Kasumi-1 (cell line): Measurements from ENCODE around the gene VAT1L.

Source experiments
- DNase-seq, 2 experiments: peaks; one replicate each; lab custom pipeline; 2025; lab: John Stamatoyannopoulos, UW

Gene VAT1L

DNA sequence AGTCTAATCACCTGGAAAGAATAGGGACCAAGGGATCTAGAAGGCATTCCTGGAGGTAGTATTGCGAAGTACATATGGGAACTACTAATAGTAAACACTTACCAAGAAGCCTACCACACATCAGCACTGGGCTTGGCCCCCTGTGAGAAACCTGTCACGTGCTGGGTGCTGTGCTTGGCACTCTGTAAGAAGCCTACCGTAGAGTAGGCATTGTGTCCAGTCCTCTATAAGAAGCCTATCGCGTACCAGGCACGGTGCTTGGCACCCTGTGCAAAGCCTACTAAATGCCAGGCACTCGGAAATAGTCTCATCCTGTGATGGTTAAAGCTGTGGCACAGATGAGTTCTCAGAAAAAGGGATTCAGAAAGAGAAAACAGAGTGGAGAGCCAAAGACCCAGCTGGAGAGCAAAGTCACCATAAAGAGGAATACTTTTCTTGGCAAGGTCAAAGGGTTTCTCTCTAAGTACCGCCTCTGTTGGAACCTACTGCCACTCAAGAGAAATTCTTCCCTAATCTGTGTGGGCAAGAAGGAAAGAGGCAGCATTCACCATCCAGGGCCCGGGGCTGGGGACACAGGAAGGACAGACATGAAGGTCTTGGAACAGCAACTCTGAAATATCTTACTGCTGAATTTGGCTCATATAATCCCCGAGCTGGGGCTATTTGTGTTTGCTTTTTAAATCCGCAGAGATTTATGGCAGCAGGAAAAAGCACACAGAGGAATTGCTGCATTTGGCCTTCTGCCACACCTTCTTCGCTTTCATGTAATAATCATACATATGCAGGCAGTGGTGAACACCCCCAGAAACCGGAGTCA, 81.8 kb downstream of the VAT1L start:
- no peak for DNase-seq

DNA sequence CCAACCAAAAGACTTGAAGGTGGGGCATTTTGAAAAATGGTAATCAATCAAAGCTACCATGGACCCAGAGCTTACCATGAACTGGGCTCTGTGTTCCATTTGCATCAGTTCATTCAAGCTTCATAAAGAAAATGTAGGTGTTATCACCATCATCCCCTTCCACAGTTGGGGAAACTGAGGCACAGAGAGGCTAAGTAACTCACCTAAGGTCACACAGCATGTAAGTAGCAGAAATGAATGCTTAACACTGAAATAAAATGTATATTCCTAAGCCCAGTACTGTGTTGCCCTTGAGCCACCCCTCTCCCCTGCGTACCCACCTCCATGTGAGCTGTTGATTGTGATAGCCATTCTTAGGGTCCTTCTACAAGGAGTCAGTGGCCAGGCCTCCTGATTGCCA, 83.6 kb downstream of the VAT1L start:
- no peak for DNase-seq

DNA sequence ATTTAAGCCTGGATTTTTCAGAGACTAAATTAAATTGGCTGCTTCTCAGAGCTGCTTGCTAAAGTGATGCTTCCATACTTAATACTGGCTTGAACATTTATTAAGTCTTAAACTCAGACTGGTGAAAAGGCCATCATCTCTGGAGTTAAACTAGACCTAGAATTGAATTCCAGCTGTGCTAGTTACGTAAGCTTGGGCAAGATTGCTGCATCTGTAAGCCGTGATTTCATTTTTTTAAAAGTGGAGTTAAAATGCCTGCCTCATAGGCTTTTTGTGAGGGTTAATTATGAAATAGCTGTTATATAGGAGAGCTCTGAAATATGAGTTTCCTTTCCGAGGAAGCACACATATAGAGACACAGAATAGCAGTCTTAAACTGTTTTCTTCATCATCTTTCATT, 84.7 kb downstream of the VAT1L start:
- DNase-seq: no peak

DNA sequence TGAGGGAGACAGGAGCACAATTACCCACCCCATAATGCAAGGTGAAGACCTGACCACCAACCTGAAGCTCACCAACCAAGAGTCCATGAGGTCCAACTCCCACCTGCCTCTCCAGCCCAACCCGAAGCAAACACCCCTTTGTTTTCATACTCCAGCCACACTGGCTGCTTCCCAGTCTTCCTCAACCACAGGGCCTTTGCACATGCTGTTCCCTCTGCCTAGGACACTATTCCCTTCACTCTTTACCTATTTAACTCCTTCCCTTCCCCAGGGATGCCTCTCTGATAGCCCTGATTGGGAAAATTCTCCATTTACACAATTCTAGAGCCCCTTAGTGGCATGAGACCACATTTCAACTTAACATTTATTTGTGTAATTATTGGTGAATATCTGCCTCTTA, 86.0 kb downstream of the VAT1L start:
- no peak for DNase-seq

DNA sequence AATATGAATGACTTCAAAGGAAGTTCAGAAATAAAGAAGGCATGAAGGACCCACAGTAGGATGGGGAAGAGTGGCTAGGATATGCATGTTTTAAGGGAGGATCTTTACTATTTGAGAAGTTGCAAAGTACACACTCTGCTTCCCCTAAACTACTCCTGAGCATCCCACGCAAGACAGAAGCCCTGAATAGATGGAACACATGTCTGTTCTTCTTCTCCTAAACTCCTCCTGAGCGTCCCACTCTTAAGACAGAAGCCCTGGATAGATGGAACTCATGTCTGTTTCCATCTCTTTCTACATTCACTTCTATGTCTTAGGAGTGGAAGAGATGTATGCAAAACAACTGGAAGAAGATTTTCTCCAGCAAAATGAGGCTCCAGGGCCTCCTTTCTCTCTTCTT, 88.4 kb downstream of the VAT1L start:
- no peak for DNase-seq

DNA sequence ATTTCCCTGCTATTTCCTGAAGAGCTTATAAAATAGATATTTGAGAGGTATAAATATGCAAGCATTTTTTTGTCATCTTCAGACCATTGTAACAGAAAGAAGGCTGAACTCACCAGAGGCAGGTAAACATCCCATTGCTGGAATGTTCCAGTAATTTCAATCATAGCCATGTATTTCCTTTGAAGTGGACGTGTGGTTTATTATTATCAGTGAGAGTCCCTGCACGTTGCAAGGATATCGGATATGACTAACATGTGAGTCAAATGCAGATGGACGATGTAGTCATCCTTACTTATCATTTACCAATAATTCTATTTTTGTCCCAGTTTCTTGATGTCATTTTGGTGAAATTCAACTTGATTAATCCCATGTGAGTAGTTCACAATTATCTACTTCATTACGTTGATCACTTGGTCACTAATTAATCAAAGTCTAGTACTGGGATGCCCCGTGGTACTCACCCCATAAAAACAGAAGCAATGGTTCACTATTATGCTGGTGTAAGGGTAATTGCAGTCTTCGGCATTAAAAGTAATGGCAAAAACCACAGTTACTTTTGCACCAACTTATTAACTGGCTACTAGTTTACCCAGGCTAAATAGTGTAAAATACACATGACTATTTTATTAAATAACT, 89.5 kb downstream of the VAT1L start:
- DNase-seq: no peak

DNA sequence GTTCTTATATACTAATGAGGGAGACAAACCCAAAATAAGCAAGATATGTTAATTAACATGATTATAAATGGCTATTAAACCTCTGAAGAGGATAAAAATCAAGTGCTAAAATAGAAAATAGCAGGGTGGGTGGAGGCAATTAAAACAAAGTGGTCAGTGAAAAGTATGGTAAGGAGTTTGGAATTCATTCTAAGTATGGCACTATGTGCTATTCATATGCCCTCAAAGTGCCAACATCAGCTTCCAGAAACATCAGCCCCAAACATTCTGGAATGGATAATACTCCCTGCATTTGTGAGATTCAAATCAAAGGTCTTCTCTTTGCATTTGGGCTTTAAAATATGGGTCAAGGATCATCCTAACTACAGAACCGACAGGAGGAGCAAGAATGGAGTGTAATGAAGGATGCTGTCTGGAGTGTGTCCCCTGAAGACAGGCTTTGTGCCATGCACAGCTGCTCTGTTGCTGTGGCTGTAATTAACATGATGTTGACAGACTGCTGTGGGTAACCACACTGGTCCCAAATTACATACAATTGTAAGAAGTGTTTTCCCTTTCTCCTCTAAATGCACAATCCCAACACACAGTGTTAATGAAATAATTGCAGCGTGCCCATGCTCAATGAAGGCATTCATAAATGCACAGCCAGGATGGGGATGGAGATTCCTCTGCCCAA, 93.1 kb downstream of the VAT1L start:
- no peak for DNase-seq

DNA sequence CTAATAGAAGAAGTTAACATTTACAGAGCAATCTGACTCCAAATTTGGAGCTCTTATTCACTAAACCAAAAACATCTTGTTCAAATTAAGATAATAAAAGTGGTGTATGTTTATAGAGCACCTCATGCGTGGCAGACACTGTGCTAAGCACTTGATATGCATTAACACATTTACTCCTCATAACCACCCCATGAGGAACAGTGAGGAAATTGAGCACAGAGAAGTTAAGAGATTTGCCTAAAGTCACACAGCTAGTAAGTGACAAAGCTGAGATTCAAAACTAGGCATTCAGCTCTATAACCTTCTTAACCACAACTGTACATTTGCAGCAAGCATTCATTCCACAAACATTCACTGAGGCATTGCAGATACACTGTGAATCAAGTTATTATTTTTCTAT, 94.0 kb downstream of the VAT1L start:
- DNase-seq: no peak

DNA sequence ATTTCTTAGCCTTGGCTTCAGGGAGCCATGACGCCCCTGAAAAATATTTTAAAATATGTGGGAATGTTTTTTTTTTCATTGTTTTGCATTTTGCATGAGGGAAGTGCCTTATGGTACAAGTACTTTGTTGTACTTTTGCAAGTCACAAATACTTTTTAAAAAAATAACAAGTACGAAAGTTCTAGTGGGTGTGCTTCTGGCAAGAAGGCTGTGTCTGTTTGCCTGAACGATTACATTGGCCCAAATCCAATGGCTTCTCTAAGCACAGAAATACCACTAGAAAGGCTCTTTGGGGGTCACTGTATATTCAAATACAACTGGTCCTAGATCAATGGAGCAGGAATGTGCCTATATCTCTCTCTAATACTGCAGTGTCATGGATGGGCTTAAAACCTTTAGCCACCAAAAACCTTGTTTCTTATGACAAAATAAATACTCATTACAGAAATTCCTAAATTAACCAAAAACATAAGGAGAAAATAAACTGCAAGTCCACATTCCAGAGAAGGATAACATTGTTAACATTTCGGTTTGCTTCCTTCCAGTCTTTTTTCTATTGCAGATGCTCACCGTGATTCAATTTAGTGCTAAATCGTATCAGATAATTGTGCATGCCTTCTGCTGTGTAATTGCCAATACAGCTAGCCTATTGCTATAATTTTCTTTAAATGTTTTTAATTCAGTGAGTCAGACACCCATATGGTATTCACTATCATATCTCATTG, 97.4 kb downstream of the VAT1L start:
- no peak for DNase-seq

DNA sequence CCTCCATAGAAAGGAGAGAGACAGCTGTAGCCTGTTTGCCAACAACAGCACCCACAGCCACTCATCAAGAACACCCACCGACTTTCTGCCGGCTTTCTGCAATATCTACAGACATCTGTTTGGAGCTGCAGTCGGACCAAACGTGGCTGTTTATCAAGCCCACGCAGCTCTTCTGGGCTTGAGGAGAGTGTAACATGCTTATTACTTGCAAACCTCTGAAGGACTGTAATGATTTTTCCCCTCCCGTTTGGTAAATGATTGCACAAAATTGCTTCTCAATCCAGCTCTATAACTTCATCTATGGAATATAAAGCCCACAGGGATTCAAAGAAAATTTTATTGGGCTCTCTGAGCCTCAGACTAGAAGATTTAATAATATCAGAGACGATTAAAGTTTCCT, 100.5 kb downstream of the VAT1L start:
- no peak for DNase-seq

DNA sequence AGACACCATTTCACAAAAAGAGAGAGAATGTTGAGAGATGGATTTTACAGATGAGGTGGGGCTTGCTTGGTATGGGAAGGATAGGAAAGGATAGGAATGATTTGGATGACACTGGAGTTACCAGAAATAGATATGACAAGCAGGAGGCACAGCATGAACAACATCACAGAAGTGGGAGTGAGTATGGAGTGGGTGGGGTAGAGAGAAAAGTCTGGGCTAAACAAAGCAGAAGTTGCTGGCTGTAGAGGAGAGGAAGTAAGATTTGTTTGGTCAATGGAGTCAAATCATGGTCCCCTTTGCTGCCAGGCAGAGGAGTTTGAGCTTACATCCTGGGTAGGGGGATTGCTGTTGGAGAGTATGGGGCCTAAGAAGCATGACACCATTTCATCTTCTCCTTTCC, 101.7 kb downstream of the VAT1L start:
- no peak for DNase-seq

DNA sequence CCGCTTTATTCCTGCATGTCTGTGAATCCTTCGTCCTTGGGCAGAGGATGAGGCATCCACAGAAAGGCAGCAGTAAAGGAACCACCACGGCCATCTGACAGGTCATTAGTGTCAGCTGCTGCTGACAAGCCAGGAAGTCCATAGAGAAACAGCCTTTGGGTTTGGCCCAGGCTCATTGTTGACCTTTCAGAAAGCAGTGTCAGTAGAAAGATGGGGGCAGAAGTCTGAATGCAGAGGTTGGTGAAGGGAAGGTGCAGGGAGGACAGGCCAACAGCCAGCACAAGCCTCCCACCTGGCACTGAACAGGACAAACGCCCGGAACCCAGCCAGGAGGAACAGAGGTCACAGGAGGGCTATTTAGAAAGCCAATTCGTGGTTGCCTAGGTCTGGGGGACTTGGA, 105.8 kb downstream of the VAT1L start:
- DNase-seq: no peak

DNA sequence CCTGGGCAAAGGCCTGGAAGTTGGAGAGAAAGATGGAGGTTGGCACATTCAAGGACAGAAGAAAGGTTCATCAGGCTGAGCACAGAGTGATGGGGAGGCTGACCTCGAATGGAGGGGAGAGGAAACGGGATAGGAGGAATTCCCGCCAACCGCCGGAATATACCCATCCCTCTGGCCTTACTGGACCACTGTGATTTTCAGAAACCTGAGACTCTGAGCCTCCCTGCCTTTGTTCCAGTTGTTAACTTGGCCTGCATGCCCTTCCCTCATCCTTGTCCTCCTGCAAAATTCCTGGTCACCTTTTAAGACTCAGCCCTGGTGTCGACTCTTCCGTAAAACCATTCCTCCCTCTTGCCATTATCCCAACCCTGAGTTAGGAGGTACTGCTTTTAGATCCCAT, 107.6 kb downstream of the VAT1L start:
- no peak for DNase-seq

DNA sequence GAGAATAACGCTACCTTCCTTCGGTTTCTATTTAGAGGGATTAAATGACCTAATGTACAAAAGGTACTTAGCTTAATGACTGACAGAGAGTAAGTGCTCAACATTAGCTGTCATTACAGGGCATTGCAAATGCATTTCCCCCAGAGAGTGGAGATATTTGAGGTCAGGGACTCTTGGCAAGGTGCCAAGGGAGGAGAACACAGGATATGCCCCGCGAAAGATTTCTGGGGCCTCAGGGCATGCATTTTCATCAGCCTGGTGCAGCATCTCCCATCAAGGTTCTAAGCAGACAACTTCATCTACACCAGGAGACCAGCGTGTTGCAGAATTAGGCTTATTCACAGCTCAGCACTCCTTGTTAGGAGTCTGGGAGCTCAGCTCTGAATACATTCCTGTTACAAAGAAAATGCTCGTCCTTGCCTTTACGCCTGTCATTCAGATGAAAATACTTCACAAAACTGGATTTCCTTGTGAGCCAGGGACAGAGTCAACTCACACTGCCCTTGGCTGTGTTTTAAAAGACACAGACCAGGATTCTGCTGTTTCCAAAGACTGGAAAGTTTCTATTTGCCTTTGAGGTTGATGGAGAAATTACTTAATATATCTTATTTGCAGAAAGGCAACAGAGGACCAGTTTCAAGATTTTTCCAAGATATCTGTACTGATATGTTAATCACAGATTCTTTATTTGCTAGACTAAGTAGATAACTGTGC, 108.2 kb downstream of the VAT1L start:
- no peak for DNase-seq

DNA sequence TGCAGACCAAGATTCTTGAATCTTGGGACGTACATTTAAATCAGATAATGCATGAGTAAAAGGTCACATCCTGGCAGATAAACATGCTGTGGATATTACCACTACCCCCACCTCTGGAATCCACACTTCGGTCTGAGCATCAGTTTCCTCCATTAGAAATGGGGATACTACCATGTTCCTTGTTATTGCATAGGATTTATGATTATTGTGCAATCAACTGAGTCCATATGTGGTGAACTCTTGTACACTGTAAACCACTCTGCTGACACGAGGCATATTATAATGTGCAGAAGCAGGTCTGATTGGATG, 108.7 kb downstream of the VAT1L start:
- no peak for DNase-seq

DNA sequence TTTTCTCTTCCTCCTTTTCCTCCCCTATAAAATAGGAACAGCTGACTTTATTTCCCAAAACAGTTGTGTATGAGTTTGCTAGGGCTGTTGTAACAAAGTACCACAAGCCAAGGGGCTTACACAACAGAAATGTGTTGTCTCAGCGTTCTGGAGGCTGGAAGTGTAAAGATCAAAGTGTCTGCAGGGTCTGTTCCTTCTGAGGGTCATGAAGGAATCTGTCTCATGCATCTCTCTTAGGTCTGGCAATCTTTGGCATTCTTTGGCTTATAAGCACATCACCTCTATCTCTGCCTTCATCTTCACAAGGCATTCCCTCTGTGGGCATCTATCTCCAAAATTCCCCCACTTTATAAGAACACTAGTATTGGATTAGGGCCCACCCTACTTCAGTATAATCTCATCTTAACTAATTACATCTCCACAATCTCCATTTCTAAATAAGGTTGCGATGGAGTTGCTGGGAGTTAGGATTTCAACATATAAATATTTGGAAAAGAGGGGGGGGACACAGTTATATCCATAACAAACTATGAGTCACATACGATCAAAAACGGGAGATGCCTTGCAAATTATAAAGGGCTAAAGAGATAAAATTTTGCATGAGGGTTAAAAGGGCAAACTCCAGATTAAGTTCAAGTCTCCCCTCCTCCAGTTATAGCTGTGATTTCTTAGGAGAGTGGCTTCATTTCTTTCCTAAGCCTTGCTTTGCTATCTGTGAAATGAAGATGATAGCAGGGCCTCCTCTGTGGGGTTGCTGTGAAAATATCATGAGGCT, 109.7 kb downstream of the VAT1L start:
- no peak for DNase-seq

DNA sequence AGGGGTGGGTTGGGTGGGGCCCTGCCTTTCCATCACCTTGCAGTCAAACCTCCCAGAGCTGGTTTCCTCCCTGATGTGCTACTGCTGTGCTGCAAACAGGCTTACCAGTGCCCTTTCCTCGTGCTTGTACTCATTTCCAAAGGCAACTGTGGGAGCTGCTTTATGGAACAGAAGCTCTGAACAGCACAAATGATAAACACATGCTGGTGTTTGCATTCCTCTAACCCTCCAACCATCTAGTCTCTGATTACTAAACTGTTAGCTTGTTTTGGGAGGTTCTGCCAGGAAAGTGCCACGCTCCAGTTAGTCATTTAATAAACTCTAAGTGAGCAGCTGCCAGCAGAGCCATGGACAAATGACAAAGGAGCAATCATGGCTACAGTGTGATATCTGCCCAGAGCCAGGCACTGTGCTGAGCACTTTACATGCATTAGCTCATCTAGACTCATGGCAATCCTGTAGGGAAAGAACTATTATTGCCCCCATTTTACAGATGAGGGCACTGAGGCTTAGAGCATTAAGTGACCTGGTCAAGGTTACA, 110.4 kb downstream of the VAT1L start:
- no peak for DNase-seq

DNA sequence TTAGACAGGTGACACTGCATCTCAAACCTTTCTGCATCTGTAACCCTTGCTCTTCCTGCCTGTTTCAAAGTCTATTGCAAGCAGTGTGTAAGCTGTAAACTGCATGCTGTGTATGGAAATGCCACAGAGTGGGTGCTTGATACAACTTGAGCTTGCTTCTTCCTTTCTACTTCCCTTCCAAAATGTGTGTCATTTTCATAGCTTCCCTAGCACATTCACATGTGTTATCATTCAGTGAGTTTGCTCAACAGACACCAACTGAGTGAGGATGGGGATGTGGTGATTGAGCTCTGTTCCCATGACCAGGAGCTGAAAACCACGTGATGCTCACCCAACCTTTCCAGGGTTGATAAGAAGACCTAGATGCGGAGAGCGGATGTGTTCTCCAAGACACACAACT, 111.1 kb downstream of the VAT1L start:
- no peak for DNase-seq

DNA sequence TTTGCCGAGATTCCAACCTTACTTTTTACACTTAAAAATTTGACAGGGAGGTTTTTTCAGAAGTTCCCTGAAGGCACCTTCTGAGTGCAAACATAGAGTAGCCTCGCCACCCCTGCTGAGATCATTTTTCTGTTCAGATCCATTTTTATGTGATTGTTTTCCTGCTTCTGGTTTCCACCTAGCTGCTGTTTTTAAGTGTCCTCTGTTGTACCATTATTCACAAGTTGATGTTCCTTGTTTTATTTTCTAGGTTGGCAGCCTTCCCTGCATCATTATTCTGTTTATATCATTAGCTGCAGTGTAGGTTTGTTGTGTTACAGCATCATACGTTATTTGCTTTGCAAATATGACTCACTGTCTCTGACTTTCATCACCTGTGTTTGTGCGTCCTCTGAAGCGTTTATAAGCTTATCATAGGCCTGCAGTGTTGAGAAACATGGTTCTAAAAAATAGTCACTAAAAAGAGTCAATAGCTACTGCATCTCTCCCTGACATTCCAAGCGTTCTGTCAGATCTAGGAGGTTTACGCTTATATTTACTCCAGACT, 117.1 kb downstream of the VAT1L start:
- DNase-seq: no peak

DNA sequence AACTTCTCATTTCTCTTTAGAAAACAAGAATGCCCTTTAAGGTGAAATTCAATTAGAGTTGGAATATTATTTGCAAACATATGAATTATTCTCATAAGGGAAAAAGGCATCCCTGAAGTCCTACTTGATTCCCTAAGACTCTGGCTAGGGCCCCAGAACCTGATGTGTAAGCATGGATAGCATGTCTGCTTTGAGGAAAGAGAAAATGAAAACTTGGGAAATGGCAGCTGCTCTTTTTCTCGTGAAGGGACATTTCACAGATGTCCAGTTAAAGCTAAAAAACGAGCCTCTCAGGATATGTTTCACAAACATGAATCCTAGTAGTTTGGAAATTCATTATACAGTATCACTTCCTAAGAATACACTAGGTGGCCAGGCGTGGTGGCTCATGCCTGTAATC, 121.7 kb downstream of the VAT1L start:
- no peak for DNase-seq

DNA sequence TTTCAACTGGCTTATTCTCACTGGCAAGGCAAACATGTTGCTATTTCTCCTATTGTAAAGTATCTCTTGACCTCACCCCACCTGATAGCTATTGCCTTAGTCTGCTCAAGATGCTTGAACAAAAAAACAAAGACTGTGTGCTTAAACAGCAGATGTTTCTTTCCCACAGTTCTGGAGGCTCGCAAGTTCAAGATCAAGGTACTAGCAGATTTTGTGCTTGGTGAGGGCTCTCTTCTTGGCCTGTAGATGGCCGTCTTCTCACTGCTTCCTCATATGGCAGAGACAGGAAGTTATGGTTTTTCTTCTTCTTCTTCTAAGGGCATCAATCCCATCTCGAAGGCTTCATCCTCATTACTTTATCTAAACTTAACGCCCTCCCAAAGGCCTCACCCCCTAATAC, 124.3 kb downstream of the VAT1L start:
- no peak for DNase-seq
